Activated CD4-positive, alpha-beta T cell treated with anti-CD3 and anti-CD28 coated beads, Interleukin-2, amount 10 ng/mL, durations not matched to agents 7 days and 5 days (primary cell): ENCODE results near the gene RPS6KA6. TPM values are rescaled to one million over a fixed set of nuclear protein-coding genes. Genes with fewer than 3 reads are reported as not detected.

Experiments used
- CTCF ChIA-PET: fragments of 350-600 bp; sonication (Branson Sonifier 250); formaldehyde crosslinking; loops from one replicate; lab custom pipeline; 2021; ENCODE audit warnings: antibody characterized with exemption; lab: Charles Lee
- POLR2A ChIA-PET: fragments of 350-600 bp; sonication (Branson Sonifier 250); formaldehyde crosslinking; loops from one replicate; lab custom pipeline; 2021; ENCODE audit warnings: antibody characterized with exemption; lab: Charles Lee
- DNase-seq: peaks from one replicate; pipeline ENCODE4 v3.0.0-alpha.2; 2020
- H3K27ac Mint-ChIP-seq: one replicate; pipeline ENCODE4 v1.8.0; 2021; ENCODE audit warnings: mild to moderate bottlenecking, moderate library complexity, mixed read lengths
- H3K27me3 Mint-ChIP-seq: one replicate; pipeline ENCODE4 v1.8.0; 2021; ENCODE audit warnings: mixed read lengths
- H3K36me3 Mint-ChIP-seq: one replicate; pipeline ENCODE4 v1.8.0; 2021; ENCODE audit warnings: low read depth, mixed read lengths
- H3K4me1 Mint-ChIP-seq: one replicate; pipeline ENCODE4 v1.8.0; 2021; ENCODE audit warnings: mixed read lengths
- H3K4me3 Mint-ChIP-seq: one replicate; pipeline ENCODE4 v1.8.0; 2021; ENCODE audit warnings: mild to moderate bottlenecking, moderate library complexity, mixed read lengths
- H3K9me3 Mint-ChIP-seq: one replicate; pipeline ENCODE4 v1.8.0; 2021; ENCODE audit warnings: mixed read lengths
- microRNA-seq: library from miRNA; unstranded; fragments of <30 nt; microRNA quantifications from one replicate; pipeline ENCODE4 v1.2.0, GENCODE V29; 2021; ENCODE audit warnings: borderline microRNAs expressed, borderline replicate concordance
- total RNA-seq, 2 experiments: library from RNA; stranded (reverse); gene quantifications; one replicate each; pipeline ENCODE4 v1.2.3, GENCODE V29; 2021

The RPS6KA6 gene
- total RNA-seq, 2 experiments from 2014 or later, result not detected

DNA sequence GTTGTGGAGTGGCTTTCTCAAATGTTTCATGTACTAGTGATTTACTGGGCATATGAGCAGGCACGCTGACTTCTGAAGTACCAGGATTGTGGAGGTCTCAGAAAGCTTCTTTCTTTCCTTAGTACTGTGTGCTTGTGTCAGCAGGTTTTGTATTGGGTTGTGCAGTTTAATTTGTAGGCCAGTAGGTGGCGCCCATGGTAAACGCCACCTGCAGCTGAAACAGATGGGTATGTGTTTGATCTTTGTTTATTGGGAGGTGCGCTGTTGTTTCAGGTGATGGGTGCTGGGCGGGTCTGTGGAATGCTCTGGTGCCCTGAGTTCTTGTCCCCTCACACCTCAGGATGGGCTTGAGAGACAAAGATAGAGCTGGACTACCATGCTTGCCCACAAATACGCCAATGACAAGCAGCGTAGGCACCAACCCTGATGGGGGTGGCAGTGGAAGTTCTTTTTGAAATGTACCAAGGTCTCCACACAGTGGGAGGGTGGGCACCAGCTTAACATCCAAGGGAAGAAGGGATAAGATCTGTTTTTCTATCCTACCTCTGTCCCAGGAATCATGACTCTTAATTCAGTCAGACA is 141.5 kb downstream of the RPS6KA6 start:
- POLR2A ChIA-PET, result no interaction called here
- no peak overlapping the region for H3K4me3 Mint-ChIP-seq
- no peaks in the 10 kb centered on the region for H3K9me3 Mint-ChIP-seq
- no peaks in the 10 kb centered on the region for H3K27me3 Mint-ChIP-seq
- no peaks in the 10 kb centered on the region for H3K4me1 Mint-ChIP-seq
- H3K36me3 Mint-ChIP-seq, result no peaks in the 10 kb centered on the region
- H3K27ac Mint-ChIP-seq, result no peak overlapping the region
- peak; percentile 6 for DNase-seq
- CTCF ChIA-PET, result no interaction called here

DNA sequence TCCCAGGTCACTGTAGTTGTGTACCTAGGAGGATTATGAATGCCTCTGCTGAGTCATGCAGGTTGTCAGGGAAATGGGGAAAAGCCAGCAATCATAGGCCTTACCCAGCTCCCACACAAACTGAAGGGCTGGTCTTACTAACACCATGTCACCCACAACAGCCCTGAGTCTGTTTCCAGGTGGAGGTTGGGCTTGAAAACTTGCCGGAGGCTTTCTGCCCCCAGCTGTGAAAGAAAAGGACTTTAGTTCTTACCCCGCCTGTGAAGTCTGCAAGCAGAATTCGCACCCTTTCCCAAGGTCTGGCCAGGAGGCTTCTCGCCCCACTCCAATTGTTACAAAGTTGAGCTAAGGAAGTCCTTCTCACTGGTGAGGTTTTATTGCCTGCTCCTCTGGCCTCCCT is 143.9 kb downstream of the RPS6KA6 start:
- Mint-ChIP-seq H3K27ac (no peak overlapping the region), H3K9me3 (no peaks in the 10 kb centered on the region), H3K27me3 (no peaks in the 10 kb centered on the region), H3K36me3 (no peaks in the 10 kb centered on the region), H3K4me1 (no peaks in the 10 kb centered on the region), H3K4me3 (no peak overlapping the region)
- no peak for DNase-seq
- POLR2A ChIA-PET, result no interaction called here
- CTCF ChIA-PET, result interaction anchor here (0.6 kb wide), 1 partner anchor 808 kb away, joined by 4 read pairs; no protein-coding TSS in a partner anchor

Small RNA genes within 50 kb of the gene (microRNA-seq; reads per million reads assigned to microRNA genes)
- not detected for gene MIR548I4
